ENCODE results near the gene IL18R1.

DNA sequence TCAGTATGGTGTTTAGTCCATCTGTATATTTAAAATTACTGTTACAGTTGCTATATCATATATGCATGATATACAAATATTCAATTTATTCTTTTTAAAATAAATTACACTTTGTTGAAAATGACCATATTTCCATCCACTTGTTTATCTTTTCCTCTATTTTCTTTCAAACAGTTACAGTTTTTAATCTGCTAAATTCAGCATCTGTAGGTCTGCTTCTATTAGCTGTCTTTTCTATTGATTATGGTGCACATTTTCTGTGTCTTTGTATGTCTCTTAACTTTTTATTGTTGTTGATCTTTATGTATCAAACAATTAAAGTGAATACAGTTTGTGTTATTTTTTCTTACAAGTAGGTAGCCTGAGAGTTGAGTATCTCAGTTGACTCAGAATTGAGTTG, 28.1 kb downstream of the IL18R1 start:
- TF ChIP-seq, protein P1, sequence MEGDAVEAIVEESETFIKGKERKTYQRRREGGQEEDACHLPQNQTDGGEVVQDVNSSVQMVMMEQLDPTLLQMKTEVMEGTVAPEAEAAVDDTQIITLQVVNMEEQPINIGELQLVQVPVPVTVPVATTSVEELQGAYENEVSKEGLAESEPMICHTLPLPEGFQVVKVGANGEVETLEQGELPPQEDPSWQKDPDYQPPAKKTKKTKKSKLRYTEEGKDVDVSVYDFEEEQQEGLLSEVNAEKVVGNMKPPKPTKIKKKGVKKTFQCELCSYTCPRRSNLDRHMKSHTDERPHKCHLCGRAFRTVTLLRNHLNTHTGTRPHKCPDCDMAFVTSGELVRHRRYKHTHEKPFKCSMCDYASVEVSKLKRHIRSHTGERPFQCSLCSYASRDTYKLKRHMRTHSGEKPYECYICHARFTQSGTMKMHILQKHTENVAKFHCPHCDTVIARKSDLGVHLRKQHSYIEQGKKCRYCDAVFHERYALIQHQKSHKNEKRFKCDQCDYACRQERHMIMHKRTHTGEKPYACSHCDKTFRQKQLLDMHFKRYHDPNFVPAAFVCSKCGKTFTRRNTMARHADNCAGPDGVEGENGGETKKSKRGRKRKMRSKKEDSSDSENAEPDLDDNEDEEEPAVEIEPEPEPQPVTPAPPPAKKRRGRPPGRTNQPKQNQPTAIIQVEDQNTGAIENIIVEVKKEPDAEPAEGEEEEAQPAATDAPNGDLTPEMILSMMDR (IDR thresholded peaks at IDR 0.05), result no peak
- TF ChIP-seq POLR2AphosphoS5 (IDR thresholded peaks at IDR 0.05), result no peak
- TF ChIP-seq POLR2A (IDR thresholded peaks at IDR 0.05), result no peak
